Stimulated activated naive CD4-positive, alpha-beta T cell treated with Interleukin-2 at 50 U/mL for 16 hours (primary cell): ENCODE data around the gene CLCN6.
A peak's percentile ranks its signal among the peaks of the same experiment; 100 is the strongest.

ENCODE experiments used
- DNase-seq: peaks from one replicate; lab custom pipeline; 2025; lab: John Stamatoyannopoulos, UW

CLCN6 gene

DNA sequence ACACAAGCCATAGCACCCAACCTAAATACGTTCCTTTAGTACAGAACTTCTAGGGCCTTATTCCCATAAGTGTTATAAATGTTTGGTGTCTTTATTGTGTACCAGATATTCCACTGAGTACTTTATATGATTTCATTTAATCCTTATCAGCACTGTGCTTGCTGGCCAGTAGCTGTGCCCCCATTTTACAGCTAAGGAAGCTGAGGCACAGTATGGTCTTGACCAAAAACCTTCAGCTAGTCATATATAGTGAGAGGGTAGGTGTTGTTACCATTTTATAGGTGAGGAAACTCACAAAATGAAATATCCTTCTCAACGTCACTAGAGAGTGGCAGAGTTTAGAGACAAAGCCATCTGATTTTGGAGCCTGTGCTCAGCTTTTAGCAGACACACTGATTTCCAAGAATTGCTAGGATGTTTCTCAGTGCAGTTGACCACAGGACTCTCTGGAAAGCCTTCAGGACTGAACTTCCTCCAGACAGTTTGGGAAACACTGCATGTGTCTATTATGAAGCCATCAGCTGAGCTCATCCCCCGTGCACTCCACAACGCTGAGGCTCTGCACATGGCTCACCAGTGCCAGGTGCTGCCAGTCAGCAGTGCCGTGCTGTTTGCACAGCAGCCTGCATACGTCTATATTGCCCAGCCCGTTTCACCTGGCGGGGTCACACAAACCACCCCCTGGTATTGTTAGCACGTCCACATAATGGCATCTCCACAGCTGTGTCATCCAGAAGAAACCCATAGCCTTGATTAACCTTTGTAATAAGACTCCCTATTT lies 26.1 kb downstream of the CLCN6 start:
- no peak for DNase-seq

DNA sequence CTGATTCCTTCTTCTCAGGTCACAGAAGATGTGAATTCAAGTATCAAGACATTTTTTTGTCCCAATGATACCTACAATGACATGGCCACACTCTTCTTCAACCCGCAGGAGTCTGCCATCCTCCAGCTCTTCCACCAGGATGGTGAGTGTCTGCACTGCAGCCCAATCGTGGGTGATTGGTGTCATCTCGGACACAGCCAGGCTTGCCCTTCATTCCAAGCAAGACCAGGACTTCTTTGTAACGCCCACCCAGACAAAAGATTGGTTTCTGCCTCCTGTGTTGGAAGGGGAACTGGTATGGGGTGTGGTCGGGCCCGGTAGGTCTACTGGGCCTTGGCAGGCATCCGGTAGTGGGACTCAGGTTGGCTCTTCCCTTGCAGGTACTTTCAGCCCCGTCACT lies 27.5 kb downstream of the CLCN6 start:
- no peak for DNase-seq

DNA sequence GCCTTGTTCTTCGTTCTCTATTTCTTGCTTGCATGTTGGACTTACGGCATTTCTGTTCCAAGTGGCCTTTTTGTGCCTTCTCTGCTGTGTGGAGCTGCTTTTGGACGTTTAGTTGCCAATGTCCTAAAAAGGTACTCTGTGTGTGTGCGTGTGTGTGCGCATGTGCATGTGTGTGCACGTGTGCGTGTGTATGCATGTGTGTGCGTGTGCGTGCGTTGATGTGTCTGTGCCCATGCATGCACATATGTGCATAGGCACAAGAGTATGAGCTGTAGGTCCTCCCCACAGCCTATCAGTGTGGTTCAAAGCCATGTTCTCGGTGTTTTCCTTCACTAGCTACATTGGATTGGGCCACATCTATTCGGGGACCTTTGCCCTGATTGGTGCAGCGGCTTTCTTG lies 27.9 kb downstream of the CLCN6 start:
- DNase-seq, result no peak

DNA sequence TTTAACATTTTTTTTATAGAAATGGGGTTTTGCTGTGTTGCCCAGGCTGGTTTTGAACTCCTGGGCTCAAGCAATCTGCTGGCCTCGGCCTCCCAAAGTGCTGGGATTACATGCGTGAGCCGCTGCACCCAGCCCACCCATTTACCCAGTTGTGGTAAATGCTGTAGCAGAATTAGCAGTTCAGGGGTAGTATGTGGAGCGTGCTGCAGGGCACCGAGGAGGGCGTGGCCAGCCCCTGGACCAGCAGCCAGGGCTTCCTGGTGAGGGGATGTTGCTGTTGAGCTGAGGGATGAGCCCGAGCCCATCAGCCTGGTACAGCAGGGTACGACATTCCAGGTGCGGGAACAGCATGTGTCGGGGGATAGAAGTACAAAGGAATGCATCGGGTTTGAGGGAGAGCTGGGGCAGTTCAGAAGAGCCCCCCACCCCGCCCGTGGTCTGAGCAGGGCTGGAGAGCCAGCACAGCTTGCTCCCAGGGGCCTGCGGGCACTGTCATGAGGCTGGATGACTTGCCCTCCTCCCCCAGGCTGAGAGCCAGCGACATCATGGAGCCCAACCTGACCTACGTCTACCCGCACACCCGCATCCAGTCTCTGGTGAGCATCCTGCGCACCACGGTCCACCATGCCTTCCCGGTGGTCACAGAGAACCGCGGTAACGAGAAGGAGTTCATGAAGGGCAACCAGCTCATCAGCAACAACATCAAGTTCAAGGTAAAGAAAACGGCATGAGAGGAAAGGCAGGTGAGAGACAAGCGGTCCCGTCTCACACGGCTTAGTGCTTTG lies 29.6 kb downstream of the CLCN6 start:
- DNase-seq, result no peak

DNA sequence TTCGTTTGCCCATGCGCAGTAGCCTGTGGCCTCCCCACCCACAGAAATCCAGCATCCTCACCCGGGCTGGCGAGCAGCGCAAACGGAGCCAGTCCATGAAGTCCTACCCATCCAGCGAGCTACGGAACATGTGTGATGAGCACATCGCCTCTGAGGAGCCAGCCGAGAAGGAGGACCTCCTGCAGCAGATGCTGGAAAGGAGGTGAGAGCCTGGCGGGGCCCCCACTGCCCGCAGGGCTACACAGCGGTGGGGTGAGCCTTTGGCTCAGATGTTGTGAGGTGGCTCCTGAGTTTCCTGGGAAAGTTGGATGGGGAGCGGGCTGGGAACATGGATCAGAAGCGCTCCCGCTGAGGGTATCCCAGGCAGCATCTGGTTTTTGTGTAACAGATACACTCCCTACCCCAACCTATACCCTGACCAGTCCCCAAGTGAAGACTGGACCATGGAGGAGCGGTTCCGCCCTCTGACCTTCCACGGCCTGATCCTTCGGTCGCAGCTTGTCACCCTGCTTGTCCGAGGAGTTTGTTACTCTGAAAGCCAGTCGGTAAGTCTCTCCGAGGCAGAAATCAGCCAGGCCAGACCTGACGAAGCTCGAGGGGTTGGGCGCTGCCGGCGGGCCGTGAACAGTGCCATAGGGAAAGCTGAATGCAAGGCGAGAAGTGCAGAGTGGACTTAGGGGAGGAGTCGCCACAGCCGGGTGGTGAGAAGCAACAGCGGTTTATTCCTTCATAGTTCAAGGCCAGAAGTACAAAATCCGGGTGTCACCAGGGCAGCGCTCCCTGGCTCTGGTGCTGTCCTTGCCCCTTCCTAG lies 31.2 kb downstream of the CLCN6 start:
- no peak for DNase-seq

DNA sequence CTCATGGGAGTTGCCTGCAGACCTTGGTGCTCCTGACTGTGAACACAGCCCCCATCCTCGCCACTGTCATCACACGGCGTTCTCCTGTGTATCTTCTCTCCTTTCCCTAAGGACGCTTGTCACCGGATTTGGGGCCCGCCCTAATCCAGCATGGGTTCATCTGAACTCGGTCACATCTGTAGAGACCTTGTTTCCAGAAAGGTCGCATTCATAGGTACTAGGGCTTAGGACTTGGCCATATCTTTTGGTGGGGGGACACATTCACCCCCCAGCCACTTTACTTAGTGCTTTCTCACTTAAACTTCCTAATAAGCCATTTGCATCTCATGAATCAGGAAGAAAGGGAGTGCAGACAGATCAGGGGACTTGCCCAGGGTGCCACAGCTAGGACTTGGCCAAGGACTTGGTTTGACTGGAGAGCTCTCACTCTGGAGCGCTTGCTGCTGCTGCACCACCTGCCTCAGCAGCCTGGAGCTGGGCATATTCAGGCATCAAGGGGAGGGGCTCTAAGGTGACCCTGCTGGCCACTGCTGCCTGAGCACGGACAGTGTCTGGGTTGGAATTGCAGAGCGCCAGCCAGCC lies 31.9 kb downstream of the CLCN6 start:
- DNase-seq, result no peak

DNA sequence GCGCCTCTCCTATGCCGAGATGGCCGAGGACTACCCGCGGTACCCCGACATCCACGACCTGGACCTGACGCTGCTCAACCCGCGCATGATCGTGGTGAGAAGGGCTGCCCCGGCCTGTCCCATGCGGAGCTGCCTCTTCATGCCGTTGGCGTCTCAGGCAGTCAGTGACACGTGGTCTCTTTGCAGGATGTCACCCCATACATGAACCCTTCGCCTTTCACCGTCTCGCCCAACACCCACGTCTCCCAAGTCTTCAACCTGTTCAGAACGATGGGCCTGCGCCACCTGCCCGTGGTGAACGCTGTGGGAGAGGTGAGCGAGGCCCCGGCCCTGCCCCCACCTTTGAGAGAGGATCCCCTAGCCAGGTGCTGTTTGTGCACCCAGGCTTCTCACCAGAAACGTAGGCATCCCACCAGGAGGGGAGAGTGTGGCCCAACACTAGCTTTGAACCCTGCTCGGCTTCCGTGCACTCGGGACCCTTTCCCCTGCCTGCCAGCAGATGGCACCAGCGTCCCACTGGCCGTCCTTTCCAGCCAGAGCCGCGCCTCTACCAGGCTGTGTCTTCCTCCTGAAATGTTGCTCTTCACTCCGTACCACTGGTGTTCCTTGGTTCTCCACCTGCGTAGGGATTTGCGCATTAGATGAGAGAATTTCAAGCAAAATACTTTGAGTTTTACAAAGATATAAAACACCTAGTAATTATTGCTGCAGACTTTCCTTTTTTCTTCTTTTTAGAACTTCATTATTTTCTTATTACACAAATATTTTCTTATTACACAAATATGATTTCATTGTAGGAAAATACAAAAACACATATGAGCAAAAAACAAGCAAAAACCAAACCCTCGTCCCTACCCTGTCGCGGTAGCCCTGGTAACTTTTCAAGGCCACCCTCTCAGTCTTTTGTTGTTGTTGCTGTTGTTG lies 32.6 kb downstream of the CLCN6 start:
- peak; percentile 55 for DNase-seq

DNA sequence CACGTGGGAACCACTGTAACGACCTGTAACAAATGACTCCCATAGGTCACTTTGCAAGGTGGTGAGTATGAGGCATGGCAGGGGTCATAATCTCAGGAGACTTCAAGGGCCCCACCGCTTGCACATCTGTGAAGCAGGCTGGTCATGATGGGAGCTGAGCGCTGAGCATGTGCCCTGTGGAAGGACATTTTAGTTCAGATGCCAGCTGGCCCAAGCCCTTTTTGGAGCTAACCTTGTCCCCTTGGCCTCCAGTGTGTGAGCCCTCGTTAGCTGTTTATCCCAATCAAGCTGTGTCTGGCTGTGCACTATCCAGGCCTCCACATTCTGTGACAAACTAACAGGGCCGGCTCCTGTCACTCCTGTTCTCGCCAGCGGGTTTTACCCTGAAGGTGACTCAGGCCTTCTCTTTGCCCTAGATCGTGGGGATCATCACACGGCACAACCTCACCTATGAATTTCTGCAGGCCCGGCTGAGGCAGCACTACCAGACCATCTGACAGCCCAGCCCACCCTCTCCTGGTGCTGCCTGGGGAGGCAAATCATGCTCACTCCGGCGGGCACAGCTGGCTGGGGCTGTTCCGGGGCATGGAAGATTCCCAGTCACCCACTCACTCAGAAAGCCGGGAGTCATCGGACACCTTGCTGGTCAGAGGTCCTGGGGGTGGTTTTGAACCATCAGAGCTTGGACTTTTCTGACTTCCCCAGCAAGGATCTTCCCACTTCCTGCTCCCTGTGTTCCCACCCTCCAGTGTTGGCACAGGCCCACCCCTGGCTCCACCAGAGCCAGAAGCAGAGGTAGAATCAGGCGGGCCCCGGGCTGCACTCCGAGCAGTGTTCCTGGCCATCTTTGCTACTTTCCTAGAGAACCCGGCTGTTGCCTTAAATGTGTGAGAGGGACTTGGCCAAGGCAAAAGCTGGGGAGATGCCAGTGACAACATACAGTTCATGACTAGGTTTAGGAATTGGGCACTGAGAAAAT lies 34.0 kb downstream of the CLCN6 start:
- DNase-seq, result no peak

DNA sequence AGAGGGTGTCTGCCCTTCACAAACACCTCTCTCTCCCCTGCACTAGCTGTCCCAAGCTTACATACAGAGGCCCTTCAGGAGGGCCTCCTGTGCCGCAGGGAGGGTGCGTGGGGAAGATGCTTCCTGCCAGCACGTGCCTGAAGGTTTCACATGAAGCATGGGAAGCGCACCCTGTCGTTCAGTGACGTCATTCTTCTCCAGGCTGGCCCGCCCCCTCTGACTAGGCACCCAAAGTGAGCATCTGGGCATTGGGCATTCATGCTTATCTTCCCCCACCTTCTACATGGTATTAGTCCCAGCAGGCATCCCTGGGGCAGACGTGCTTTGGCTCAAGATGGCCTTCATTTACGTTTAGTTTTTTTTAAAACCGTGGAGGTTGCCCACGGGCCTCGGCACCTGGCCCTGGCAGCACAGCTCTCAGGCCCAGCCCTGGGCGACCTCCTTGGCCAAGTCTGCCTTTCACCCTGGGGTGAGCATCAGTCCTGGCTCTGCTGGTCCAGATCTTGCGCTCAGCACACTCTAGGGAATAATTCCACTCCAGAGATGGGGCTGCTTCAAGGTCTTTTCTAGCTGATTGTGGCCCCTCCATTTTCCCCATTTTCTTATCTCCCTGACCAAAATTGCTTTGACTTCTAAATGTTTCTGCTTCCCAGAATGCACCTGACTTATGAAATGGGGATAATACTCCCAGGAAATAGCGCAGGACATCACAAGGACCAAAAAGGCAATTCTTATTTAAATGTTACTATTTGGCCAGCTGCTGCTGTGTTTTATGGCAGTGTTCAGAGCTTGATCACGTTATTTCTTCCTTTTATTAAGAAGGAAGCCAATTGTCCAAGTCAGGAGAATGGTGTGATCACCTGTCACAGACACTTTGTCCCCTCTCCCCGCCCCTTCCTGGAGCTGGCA lies 35.5 kb downstream of the CLCN6 start:
- no peak for DNase-seq

DNA sequence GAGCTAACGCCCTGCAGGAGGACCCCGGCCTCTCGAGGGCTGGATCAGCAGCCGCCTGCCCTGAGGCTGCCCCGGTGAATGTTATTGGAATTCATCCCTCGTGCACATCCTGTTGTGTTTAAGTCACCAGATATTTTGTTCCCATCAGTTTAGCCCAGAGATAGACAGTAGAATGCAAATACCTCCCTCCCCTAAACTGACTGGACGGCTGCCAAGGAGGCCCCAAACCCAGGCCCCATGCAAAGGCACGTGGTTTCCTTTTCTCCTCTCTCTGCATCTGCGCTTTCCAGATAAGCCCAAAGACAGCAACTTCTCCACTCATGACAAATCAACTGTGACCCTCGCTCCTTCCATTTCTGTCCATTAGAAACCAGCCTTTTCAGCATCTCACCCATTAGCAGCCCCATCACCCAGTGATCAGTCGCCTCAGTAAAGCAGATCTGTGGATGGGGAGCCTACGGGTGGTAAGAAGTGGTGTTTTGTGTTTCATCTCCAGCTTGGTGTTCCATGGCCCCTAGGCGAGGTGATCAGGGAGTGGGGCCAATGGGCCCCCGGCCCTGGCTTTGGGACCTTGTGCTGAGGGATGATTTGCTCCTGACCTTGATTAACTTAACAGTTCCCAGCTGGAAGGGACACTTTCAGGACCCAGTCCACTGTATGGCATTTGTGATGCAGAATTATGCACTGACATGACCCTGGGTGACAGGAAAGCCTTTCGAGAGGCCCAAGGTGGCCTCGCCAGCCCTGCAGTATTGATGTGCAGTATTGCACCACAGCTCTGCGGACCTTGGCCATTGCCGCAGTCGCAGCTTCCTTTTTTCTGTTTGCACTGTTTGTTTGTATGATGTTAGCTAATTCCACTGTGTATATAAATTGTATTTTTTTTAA lies 36.4 kb downstream of the CLCN6 start:
- DNase-seq, result no peak

DNA sequence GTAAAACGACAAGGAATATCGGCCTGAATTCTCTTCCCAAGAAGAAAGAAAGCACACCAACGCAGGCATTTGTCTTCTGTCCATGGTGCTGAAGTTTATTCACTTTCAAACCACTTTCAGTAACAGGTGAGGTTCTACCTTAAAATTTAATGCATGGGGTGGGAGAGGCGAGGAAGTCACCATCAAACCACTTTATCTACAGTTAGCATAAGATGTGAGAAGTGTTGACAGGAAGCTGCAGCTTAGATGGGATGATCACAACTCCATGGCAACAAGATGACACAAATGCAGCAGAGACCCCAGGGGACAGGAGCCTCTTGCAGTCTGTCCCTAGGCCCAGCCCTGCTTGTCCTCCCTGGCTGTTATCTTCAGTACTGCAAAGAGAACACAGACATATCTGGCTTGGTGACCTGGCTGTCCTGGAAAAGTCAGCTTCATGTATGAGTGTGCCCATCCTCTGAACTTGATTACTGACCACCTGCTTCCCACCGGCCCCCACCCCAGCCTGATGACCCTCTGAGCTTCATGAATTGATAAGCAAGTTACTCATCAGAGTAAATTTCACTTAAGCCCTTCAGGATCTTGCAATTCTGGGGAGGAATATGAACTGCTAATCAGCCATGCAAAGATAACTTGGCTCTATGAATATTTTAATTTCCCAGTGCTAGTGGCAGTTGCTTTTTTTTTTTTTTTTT lies 39.8 kb downstream of the CLCN6 start:
- no peak for DNase-seq

DNA sequence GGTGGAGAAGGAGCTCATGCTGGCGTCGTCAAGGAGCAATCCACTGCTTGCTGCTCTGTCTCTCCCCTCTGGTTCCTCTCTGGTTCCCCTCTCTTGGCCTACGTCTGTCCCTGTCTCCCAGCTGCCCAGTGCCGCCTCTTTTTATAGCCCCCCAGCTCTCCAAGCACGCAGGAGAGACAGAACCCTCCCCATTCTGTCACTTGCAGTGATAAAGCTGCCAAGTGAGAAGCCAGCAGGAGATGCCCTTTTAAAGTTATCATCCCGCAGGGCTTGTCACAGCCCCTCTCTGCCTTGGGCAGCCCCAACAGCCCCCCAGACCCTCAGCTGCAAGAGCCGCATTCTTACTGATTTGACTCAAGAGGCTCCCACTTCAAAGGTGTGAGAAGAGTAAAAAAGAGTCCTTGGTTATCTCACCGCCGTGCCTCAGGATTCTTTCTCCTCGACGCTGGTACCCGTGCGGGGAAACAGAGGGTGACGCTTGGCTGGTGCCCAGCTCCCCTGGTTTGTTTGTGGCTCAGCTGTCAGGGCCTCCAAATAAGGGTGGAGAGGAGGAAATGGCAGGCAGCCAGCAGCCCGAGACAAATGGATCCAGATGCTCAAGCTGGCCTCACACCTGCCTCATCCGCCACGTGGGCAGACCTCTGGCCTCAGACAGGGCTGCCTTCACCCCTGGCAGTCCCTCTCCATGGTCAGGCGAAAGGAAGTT lies 41.8 kb downstream of the CLCN6 start, which contains the start of gene NPPA:
TSS of gene NPPA (minus strand) at position 117 of the 706 bp plus-strand sequence. CDS start at position 18, 99 bp downstream.
- no peak for DNase-seq

DNA sequence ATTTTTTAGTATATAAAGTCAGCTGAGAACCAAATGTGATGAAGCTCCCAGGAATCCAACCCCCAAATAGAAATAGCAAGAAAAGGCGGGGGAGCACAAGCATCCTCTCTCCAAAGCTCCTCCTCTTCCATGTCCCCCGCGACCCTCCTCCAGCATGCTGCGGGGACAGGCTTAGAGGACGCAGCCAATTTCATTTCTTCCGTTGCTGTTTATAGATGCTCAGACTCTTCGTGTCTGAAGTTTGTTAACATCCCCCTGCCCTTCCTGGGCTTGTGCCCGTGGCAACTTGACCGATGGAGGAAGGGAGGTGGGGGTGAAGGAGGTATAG lies 42.3 kb downstream of the CLCN6 start:
- no peak for DNase-seq

DNA sequence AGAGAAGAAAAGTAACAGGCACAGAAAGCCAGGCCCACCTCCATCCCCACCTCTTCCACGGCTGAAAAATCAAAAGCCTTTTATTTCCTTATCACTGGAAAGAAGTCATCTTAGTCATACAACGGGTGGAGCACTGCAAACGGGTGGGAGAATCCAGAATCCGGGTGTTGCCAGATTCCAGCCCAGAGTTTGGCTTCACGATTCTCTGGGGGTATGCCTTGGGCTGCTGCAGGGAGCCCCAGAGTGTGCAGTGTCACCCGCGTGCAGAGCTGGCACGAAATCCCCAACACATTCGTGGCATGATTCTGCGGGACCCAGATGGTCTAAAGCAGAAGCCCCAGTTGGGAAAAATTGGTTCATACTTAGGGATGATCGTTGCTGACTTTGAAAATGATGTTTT lies 44.2 kb downstream of the CLCN6 start:
- DNase-seq, result no peak

DNA sequence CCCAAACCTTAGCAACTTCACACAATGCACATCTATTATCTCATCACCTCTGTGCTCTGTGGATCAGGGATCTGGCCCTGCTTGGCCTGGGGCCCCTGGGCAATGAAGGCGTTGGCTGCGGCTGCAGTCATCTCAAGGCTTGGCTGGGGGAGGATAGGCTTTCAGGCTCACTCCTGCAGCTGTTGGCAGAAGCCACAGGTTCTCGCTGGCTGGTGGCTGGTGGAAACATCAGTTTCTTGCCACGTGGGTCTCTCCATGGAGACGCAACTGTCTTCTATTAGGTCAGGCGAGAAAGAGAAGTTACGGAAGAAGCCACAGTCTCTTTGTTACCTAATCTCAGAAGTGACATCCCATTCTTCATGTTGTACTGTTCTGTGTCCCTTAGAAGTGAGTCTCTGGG lies 45.2 kb downstream of the CLCN6 start:
- DNase-seq, result no peak

DNA sequence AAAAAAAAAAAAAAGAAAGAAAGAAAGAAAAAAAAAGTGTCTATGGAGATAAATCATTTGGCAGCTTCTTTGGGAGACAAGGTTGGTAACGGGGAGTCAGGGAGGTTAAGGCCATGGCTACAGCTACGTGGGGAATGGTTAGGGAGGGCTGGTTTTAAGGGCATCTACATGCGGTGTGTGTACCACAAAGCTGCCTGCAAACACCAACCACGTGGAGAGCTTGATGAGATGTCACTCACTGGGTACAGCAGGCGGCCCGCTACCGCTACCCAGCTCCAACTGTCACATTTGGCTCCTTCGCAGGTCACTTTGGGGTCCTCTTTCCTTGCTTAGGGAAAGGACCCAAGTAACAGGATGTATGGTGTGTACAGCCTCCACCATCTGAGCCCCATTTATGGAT lies 48.5 kb downstream of the CLCN6 start:
- no peak for DNase-seq

DNA sequence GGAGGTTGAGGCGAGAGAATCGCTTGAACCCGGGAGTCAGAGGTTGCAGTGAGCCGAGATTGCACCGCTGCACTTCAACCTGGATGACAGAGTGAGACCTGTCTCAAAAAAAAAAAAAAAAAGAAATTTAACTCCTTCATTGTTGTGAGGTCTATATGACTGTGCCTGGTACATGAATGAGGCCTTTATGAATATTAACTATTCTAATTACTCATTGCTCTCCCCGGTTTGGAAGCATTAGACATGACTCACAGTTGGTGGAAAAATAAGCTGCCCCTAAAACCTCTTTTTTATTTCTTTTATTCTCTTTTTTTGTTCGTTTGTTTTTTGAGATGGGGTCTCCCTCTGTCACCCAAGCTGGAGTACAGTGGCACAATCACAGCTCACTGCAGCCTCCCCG lies 49.4 kb downstream of the CLCN6 start:
- no peak for DNase-seq
